ENCODE measurements around the gene CHPF. TPM values are rescaled to one million over a fixed set of nuclear protein-coding genes. Genes with fewer than 3 reads are reported as not detected.

The CHPF gene
- total RNA-seq, 4 donors from 2014 or later, result 36.0 to 66.0 (median 54.8) TPM

- no peak overlapping the region for H3K27ac ChIP-seq
- TF ChIP-seq EP300 (IDR thresholded peaks at IDR 0.05) (no peak), POLR2AphosphoS5 (IDR thresholded peaks at IDR 0.05) (no peak), POLR2A (IDR thresholded peaks at IDR 0.05) (no peak), CTCF (IDR thresholded peaks at IDR 0.05) (no peak)
- no peak for ATAC-seq
- no peak overlapping the region for H3K4me3 ChIP-seq
- 53 to 71% methylated on average over 3 to 6 of the region's 35 CpGs for WGBS, 2 donors (ENCODE audit: low coverage in 1 of 2)
- peaks cover 0 to 85% of the 10 kb centered on the region in 2 donors for H3K36me3 ChIP-seq
- H3K9me3 ChIP-seq, result no peaks in the 10 kb centered on the region
- H3K27me3 ChIP-seq, result no peaks in the 10 kb centered on the region
- H3K4me1 ChIP-seq, result peaks cover 0 to 19% (median 3%) of the 10 kb centered on the region in 3 donors
Measured at GRCh38 chr2:219562049-219563020, 18.7 kb upstream of the CHPF start.

GRCh38 chr2:219561179-219562048 lies 17.8 kb upstream of the CHPF start:
- WGBS, 2 donors (ENCODE audit: low coverage in 1 of 2), result 62 to 76% methylated on average over 5 to 12 of the region's 24 CpGs
- Histone ChIP-seq H3K4me3 (no peak overlapping the region), H3K9me3 (no peaks in the 10 kb centered on the region), H3K27ac (no peak overlapping the region), H3K36me3 (peaks cover 0 to 85% of the 10 kb centered on the region in 2 donors), H3K27me3 (no peaks in the 10 kb centered on the region), H3K4me1 (peaks cover 0 to 19% (median 3%) of the 10 kb centered on the region in 3 donors)
- no peak for TF ChIP-seq CTCF (IDR thresholded peaks at IDR 0.05)
- TF ChIP-seq POLR2A (IDR thresholded peaks at IDR 0.05), result no peak
- no peak for TF ChIP-seq POLR2AphosphoS5 (IDR thresholded peaks at IDR 0.05)
- ATAC-seq, result no peak

GRCh38 chr2:219560893-219561178 lies 17.2 kb upstream of the CHPF start:
- H3K4me1 ChIP-seq, result peaks cover 0 to 19% (median 3%) of the 10 kb centered on the region in 3 donors
- WGBS, 2 donors (ENCODE audit: low coverage in 1 of 2), result 100% methylated on average over 2 of the region's 3 CpGs; no CpG with 5 or more reads in 1 of the 2 donors
- H3K27me3 ChIP-seq, result no peaks in the 10 kb centered on the region
- H3K9me3 ChIP-seq, result no peaks in the 10 kb centered on the region
- no peak overlapping the region for H3K27ac ChIP-seq
- H3K4me3 ChIP-seq, result no peak overlapping the region
- no peak for ATAC-seq
- peaks cover 0 to 85% of the 10 kb centered on the region in 2 donors for H3K36me3 ChIP-seq
- TF ChIP-seq POLR2AphosphoS5 (IDR thresholded peaks at IDR 0.05) (no peak), POLR2A (IDR thresholded peaks at IDR 0.05) (no peak), CTCF (IDR thresholded peaks at IDR 0.05) (no peak), EP300 (IDR thresholded peaks at IDR 0.05) (no peak)

- Histone ChIP-seq H3K27ac (no peak overlapping the region), H3K27me3 (no peaks in the 10 kb centered on the region), H3K36me3 (peaks cover 0 to 85% of the 10 kb centered on the region in 2 donors), H3K4me3 (no peak overlapping the region), H3K4me1 (peaks cover 0 to 19% (median 3%) of the 10 kb centered on the region in 3 donors), H3K9me3 (no peaks in the 10 kb centered on the region)
- peak; percentile 20 for ATAC-seq
- 0 to 6% methylated on average over 1 to 3 of the region's 8 CpGs for WGBS, 2 donors (ENCODE audit: low coverage in 1 of 2)
- TF ChIP-seq CTCF (IDR thresholded peaks at IDR 0.05) (peak in 3 of 4 experiments; percentile 32 to 83 (median 42)), POLR2A (IDR thresholded peaks at IDR 0.05) (no peak)
Measured at GRCh38 chr2:219560037-219560892, 16.7 kb upstream of the CHPF start.

All from gastroesophageal sphincter (tissue), 4 donors.